Lower lobe of right lung (tissue), 2 donors: ENCODE measurements around the gene TMED4. TPM values are rescaled to one million over a fixed set of nuclear protein-coding genes. Genes with fewer than 3 reads are reported as not detected.
A peak's percentile ranks its signal among the peaks of the same experiment; 100 is the strongest.

Experiments used
- ATAC-seq, 2 donors: fragments of 200-7000 bp; cut with Tn5 transposase; one replicate each; pipeline ENCODE4 v1.9.1; 2020 to 2022; ENCODE audit warnings: mild to moderate bottlenecking in 2 of 2, moderate library complexity in 2 of 2
- DNase-seq: peaks from one replicate; pipeline ENCODE4 v3.0.0-alpha.2; 2020
- H3K27ac ChIP-seq: fragments of 200-600 bp; one replicate; pipeline ENCODE4 v1.8.0; 2022
- H3K27me3 ChIP-seq: fragments of 200-600 bp; one replicate; pipeline ENCODE4 v1.8.0; 2022; ENCODE audit warnings: low read depth
- H3K36me3 ChIP-seq: fragments of 200-600 bp; one replicate; pipeline ENCODE4 v1.8.0; 2022; ENCODE audit warnings: mild to moderate bottlenecking
- H3K4me1 ChIP-seq: fragments of 200-600 bp; one replicate; pipeline ENCODE4 v1.8.0; 2022
- H3K4me3 ChIP-seq: fragments of 200-600 bp; one replicate; pipeline ENCODE4 v1.8.0; 2022; ENCODE audit warnings: mild to moderate bottlenecking
- H3K9me3 ChIP-seq: fragments of 200-600 bp; one replicate; pipeline ENCODE4 v1.8.0; 2022
- intact Hi-C: fragments of 100-400 bp; cut with DNase I; formaldehyde crosslinking; loops from one replicate; pipeline ENCODE4 v1.11.0; 2022
- total RNA-seq: library from RNA; stranded (reverse); fragmentation: NEBNext Ultra II Directional; extraction: Animal tissue kit (Norgen Biotek cat#: 25700); gene quantifications from one replicate; pipeline ENCODE4 v1.2.1, GENCODE V29; 2021
- TF ChIP-seq, protein P1 (sequence below): fragments of 200-600 bp; IDR thresholded peaks from one replicate; pipeline ENCODE4 v1.8.0; 2022; ENCODE audit warnings: antibody characterized with exemption, mild to moderate bottlenecking
- donor health status: DM: no; HTN: yes; CAD: no; lungs with severe emphysema.

Gene TMED4
- total RNA-seq, 1 donor from 2014 or later = 71.9 TPM

DNA sequence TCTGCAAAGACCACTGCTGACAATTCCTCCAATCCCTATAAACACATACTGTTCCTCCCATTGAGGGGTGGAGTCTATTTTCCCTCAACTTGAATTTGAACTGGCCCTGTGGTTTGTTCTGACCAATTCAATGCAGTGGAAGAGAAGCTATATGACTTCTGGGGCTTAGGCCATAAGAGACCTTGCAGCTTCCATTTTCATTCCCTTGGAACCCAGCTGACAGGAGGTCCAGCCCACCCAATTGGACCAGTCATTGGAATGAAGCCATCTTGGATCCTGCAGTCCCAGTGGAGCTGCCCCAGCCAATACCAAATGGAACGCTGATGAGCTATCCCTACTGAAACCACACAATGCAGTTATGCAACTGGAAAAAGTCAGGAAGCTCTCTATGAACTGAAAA is 8.9 kb upstream of the TMED4 start:
- H3K36me3 ChIP-seq = no peaks in the 10 kb centered on the region
- H3K4me1 ChIP-seq = no peaks in the 10 kb centered on the region
- intact Hi-C loops = no loop called here
- H3K27ac ChIP-seq = no peak overlapping the region
- DNase-seq (no peak), ATAC-seq (no peak)
- no peak overlapping the region for H3K4me3 ChIP-seq
- TF ChIP-seq, protein P1, sequence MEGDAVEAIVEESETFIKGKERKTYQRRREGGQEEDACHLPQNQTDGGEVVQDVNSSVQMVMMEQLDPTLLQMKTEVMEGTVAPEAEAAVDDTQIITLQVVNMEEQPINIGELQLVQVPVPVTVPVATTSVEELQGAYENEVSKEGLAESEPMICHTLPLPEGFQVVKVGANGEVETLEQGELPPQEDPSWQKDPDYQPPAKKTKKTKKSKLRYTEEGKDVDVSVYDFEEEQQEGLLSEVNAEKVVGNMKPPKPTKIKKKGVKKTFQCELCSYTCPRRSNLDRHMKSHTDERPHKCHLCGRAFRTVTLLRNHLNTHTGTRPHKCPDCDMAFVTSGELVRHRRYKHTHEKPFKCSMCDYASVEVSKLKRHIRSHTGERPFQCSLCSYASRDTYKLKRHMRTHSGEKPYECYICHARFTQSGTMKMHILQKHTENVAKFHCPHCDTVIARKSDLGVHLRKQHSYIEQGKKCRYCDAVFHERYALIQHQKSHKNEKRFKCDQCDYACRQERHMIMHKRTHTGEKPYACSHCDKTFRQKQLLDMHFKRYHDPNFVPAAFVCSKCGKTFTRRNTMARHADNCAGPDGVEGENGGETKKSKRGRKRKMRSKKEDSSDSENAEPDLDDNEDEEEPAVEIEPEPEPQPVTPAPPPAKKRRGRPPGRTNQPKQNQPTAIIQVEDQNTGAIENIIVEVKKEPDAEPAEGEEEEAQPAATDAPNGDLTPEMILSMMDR = no peak
- H3K9me3 ChIP-seq = no peaks in the 10 kb centered on the region
- no peaks in the 10 kb centered on the region for H3K27me3 ChIP-seq

DNA sequence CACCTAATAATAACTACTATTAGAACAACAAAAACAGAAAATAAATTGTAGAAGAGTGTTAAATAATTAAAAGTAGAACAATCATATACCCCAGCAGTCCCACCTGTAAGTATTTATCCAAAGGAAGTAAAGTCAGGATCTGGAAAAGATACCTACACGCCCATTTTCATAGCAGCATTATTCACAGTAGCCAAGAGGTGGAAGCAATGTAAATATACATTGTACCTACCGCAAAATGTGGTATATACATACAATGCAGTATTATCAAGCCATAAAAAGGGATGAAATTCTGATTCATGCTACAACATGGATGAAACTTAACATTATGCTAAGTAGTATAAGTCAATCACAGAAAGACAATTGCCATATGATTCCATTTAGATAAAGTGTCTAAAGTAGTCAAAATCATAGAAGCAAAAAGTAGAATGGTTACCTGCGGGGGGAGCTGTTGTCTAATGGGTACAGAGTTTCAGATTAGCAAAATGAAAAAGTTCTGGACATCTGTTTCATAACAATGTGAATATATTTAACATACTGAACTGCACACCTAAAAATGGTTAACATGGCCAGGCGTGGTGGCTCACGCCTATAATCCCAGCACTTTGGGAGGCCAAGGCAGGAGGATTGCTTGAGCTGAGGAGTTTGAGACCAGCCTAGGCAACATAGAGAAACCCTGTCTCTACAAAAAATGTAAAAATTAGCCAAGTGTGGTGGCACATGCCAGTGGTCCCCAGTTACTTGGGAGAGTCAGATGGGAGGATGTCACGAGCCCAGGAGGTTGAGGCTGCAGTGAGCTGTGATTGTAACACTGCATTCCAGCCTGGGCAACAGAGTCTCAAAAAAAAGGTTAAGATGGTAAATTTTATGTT is 6.0 kb upstream of the TMED4 start:
- Histone ChIP-seq H3K4me3 (no peak overlapping the region), H3K4me1 (no peaks in the 10 kb centered on the region), H3K27me3 (no peaks in the 10 kb centered on the region), H3K36me3 (no peaks in the 10 kb centered on the region), H3K9me3 (no peaks in the 10 kb centered on the region), H3K27ac (no peak overlapping the region)
- ATAC-seq (peak; percentile 80 to 87), DNase-seq (no peak)
- TF ChIP-seq, protein P1 = peak; percentile 67
- intact Hi-C loops = no loop called here

DNA sequence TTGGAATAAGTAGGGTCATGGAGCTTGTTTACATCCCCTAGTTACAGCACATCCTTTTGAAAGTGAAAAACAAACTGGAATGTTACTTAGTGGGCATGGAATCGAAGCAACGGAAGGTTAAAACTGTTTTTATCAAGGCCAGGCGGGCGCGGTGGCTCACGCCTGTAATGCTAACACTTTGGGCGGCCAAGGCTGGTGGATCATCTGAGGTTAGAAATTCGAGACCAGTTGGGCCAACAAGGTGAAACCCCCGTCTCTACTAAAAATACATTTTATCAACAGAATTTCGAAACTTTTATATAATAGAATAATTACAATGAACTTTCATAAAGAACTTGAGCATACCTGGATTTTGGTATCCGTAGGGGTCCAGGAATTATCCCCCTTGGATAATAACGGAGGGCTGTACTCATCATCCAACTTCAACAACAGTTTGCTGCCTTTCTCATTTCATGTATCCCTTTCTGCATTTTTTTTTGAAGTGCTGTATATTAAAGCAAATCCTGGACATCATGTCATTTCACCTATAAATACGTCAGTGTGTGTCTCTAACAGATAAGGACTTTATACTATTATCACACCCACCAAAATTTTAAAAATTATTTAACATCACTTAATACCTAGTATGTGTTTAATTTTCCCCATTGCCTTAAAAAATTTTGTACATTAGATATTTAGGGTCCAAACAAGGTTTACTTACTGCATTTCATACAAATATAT is 1.3 kb upstream of the TMED4 start:
- TF ChIP-seq, protein P1 = no peak
- no peak for ATAC-seq
- DNase-seq = no peak
- intact Hi-C loops = no loop called here
- peak overlapping the region; percentile 80 for H3K4me3 ChIP-seq
- no peaks in the 10 kb centered on the region for H3K9me3 ChIP-seq
- H3K4me1 ChIP-seq = peaks cover 21% of the 10 kb centered on the region
- H3K36me3 ChIP-seq = peaks cover 27% of the 10 kb centered on the region
- peak overlapping the region; percentile 99 for H3K27ac ChIP-seq
- no peaks in the 10 kb centered on the region for H3K27me3 ChIP-seq

DNA sequence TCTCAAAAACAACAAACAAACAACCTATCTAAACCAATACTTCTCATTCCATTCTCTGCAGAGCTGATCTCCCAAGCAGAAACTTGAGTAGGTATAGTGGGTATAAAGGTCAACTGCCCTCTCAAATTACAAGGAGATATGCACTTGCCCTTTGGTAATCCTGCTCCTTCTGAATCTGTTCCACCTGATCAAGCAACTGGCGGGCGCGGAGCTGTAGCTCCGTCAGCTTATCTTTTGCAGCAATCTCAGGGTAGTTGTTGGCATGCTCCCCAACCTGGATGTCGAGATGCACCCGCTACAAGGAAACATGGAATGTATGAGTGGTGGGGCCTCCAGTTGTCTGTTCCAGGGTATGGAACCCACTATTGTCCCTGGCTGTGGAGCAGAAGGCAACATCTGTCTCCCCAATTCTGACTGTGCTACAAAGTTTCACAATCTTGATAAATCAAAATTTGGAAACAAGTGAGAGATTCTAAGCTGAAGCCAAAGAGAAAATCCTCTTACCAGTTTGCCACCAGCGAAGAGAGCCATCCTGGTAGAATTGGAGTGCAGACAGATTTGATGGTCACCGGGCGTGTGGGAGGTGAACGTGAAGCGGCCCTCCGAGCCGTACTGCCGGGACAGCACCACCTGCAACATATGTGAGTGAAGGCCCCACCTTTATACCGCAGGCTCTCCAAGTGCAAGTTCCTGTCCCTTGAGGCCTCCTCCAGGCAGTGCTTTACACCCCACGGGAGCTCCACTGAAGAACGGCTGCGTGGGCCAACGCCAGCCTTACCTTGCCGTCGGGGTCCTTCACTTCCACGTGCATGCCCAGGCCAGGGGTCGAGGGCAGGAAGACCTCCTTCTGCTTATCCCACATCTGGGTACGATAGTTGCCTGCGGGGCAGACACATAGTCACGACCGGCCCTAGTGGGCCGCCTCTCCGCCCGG is 819 bp downstream of the TMED4 start:
- intact Hi-C loops = no loop called here
- TF ChIP-seq, protein P1 = no peak
- DNase-seq (no peak), ATAC-seq (peak; percentile 45 to 54)
- peak overlapping the region; percentile 99 for H3K27ac ChIP-seq
- H3K9me3 ChIP-seq = no peaks in the 10 kb centered on the region
- H3K27me3 ChIP-seq = no peaks in the 10 kb centered on the region
- H3K36me3 ChIP-seq = peaks cover 35% of the 10 kb centered on the region
- H3K4me1 ChIP-seq = peaks cover 21% of the 10 kb centered on the region
- peak overlapping the region; percentile 80 for H3K4me3 ChIP-seq

DNA sequence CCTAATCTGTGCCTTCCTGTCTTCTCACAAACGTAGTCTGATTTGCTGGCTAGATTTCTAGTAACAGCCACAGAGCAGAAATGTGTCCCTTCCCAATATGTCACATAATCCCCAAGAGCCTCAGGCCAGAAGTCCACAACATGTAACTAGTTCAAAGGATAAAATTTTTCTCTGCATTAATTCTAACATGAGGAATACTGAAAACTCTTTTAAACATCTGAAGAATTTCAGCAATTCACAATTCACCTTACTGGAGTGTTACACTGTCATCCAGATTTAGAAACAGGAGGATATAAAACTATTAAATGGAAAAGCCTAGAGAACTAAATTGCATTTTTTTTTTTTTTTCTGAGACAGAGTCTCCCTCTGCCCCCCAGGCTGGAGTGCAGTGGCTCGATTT is 5.8 kb downstream of the TMED4 start:
- ATAC-seq (no peak), DNase-seq (no peak)
- peaks cover 41% of the 10 kb centered on the region for H3K4me1 ChIP-seq
- intact Hi-C loops = no loop called here
- H3K27ac ChIP-seq = no peak overlapping the region
- H3K27me3 ChIP-seq = no peaks in the 10 kb centered on the region
- TF ChIP-seq, protein P1 = no peak
- no peak overlapping the region for H3K4me3 ChIP-seq
- peaks cover 52% of the 10 kb centered on the region for H3K36me3 ChIP-seq
- no peaks in the 10 kb centered on the region for H3K9me3 ChIP-seq
